ENCODE measurements around the gene KPNB1. TPM values are rescaled to one million over a fixed set of nuclear protein-coding genes. Genes with fewer than 3 reads are reported as not detected.

The KPNB1 gene
- total and polyA plus RNA-seq, 2 of the 8 experiments (the other 6 are each of a cell fraction or from before 2014, with no cell fraction given) = 171 to 625 TPM

DNA sequence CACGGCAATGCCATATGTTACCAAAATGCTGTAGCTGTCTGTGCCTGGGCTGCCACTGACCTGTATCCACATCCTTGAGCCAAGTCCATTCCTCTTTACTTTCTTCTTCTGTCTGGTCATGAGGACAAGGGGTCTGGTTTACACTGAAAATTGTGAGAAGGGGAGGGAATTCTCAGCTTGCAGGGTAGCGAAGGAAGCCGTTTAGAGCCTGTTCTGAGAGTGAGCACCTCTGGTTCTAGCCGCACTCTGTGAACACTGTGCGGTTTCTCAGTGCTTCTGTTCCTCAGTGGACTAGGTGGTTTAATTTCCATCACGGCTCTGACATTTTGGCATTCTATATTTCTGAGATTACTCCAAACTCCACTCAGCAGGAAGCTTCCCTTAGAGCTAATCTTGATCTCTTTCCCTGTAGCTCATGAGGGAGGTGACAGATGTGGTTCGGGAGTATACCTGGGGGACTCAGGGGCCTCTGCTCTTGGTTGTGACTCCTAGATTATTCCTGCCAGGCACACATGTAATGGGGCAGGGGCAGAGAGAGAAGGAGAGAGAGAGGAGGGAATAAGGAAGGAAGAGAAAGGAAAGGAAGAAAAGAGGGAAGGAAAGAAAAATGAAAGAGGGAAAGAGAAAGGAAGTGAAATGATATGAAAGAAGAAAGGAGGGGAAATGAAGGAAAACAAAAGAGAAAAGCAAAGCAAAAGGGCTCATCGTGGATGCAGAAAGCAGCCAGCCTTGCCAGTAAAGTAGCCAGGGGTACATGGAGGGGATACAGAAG is 69.1 kb downstream of the KPNB1 start:
- Histone ChIP-seq H3K4me3 (ENCODE audit: extremely low read depth in 1 of 4, insufficient read depth in 2 of 4, low read depth in 3 of 4, low read length in 4 of 4) (no peak overlapping the region), H3K9me3 (ENCODE audit: insufficient read depth in 2 of 2, low read depth in 1 of 2, low read length in 1 of 2) (no peaks in the 10 kb centered on the region), H3K56ac (replicated peaks; ENCODE audit: insufficient read length, low read depth, low read length) (no peak overlapping the region), H2BK12ac (ENCODE audit: low read depth, low read length) (peak overlapping the region; percentile 21; the same call in 1 of the 2 replicates), H2BK20ac (ENCODE audit: low read length) (no peak overlapping the region), H3K27ac (ENCODE audit: low read depth, low read length) (no peak overlapping the region), H2AFZ (ENCODE audit: low read length) (no peak overlapping the region), H3K4me2 (ENCODE audit: insufficient read depth in 1 of 2, low read depth in 2 of 2, low read length in 2 of 2) (no peak overlapping the region), H2AK5ac (ENCODE audit: low read depth, low read length) (no peak overlapping the region), H2BK15ac (ENCODE audit: low read length) (peak overlapping the region; percentile 49; the same call in 1 of the 2 replicates), H3K79me1 (ENCODE audit: low read depth, low read length) (no peaks in the 10 kb centered on the region), H4K8ac (ENCODE audit: extremely low read depth, insufficient read depth, low read length) (no peak overlapping the region), H3K14ac (ENCODE audit: insufficient read length) (no peak overlapping the region), H3K27me3 (replicated peaks in 1 of 4; ENCODE audit: control insufficient read depth in 3 of 4, extremely low read depth in 1 of 4, insufficient read depth in 3 of 4, low read length in 3 of 4) (peaks cover 0 to 25% (median 22%) of the 10 kb centered on the region in 4 experiments; a peak in 6 of 7 replicates), H3K23ac (ENCODE audit: insufficient read length) (no peak overlapping the region), H3K4me1 (replicated peaks in 1 of 4; ENCODE audit: control insufficient read depth in 3 of 4, insufficient read depth in 4 of 4, low read length in 3 of 4) (peaks cover 0 to 31% (median 13%) of the 10 kb centered on the region in 4 experiments; a peak in 6 of 7 replicates), H3K9ac (replicated peaks in 1 of 4; ENCODE audit: extremely low read depth in 1 of 4, low read depth in 3 of 4, low read length in 3 of 4) (0 out of 7 replicates have a peak overlapping the region, but pooled peaks of 1 of the 4 experiments have one; percentile 1), H3K18ac (ENCODE audit: extremely low read depth, low read length) (no peak overlapping the region), H3K23me2 (ENCODE audit: low read depth, low read length) (no peaks in the 10 kb centered on the region), H4K5ac (ENCODE audit: insufficient read length, low read depth, low read length) (no peak overlapping the region), H3K79me2 (ENCODE audit: control insufficient read depth in 1 of 2, insufficient read depth in 2 of 2, low read length in 2 of 2) (no peaks in the 10 kb centered on the region), H2BK120ac (replicated peaks; ENCODE audit: low read depth, low read length) (no peak overlapping the region), H4K91ac (replicated peaks; ENCODE audit: insufficient read length, low read length) (no peak overlapping the region), H2BK5ac (ENCODE audit: low read depth, low read length) (no peak overlapping the region), H3K4ac (replicated peaks; ENCODE audit: insufficient read length, low read depth, low read length) (no peak overlapping the region), H3K36me3 (ENCODE audit: control insufficient read depth in 2 of 4, insufficient read depth in 4 of 4, low read length in 3 of 4) (no peaks in the 10 kb centered on the region), H4K20me1 (replicated peaks in 1 of 2; ENCODE audit: control insufficient read depth in 1 of 2, insufficient read depth in 2 of 2, low read length in 2 of 2) (no peaks in the 10 kb centered on the region)
- ChIA-PET POLR2A (ENCODE audit: partially characterized antibody) (interaction anchor here (0.6 to 1.6 kb wide), 15 partner anchors 8 to 102 kb away, joined by 3 to 8 read pairs (median 3); partner anchors contain the start of gene KPNB1), CTCF (ENCODE audit: partially characterized antibody) (interaction anchor here (1.0 to 8.3 kb wide), 17 partner anchors 11 to 1047 kb away, joined by 3 to 179 read pairs (median 4); partner anchors contain the start of genes TBKBP1 and TBX21)
- 88% methylated on average over 8 of the region's 8 CpGs; no CpG with 5 or more reads in 1 of the 2 experiments for WGBS, 2 experiments (ENCODE audit: extremely low coverage in 1 of 2, insufficient coverage in 1 of 2, insufficient read length in 1 of 2, insufficient replicate concordance in 2 of 2, low coverage in 1 of 2, low lambda C conversion rate in 2 of 2, missing lambda C conversion rate in 1 of 2)
- DNase-seq (ENCODE audit: low read depth in 1 of 2, low spot score in 2 of 2) = no peak
- no peak for FAIRE-seq
- TF ChIP-seq ZNF274 (IDR thresholded peaks at IDR 0.05; ENCODE audit: borderline replicate concordance, extremely low read depth, low read length) = no peak
- TF ChIP-seq RNF2 (IDR thresholded peaks at IDR 0.05; ENCODE audit: borderline replicate concordance, low read depth, low read length, missing control alignments, poor library complexity, severe bottlenecking) = no peak
- no peak for TF ChIP-seq RFX5 (IDR thresholded peaks at IDR 0.05; ENCODE audit: borderline replicate concordance, low read depth, low read length)
- TF ChIP-seq HDAC2 (IDR thresholded peaks at IDR 0.05; ENCODE audit: borderline replicate concordance in 1 of 2, low read depth in 2 of 2, low read length in 2 of 2) = no peak
- TF ChIP-seq, protein P1, sequence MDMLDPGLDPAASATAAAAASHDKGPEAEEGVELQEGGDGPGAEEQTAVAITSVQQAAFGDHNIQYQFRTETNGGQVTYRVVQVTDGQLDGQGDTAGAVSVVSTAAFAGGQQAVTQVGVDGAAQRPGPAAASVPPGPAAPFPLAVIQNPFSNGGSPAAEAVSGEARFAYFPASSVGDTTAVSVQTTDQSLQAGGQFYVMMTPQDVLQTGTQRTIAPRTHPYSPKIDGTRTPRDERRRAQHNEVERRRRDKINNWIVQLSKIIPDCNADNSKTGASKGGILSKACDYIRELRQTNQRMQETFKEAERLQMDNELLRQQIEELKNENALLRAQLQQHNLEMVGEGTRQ (IDR thresholded peaks at IDR 0.05; ENCODE audit: low read length) = no peak
- TF ChIP-seq SIRT6 (IDR thresholded peaks at IDR 0.05; ENCODE audit: low read length) = no peak
- no peak for TF ChIP-seq BCL11A (IDR thresholded peaks at IDR 0.05; ENCODE audit: low read depth in 2 of 2, low read length in 2 of 2)
- no peak for TF ChIP-seq SUZ12 (IDR thresholded peaks at IDR 0.05; ENCODE audit: low read length)
